BE2C (cell line): Measurements from ENCODE around the gene GGTLC1.

Experiments
- DNase-seq: peaks from one replicate; pipeline ENCODE4 v3.0.0-alpha.2; 2020
- H3K27me3 ChIP-seq: fragments of 250-450 bp; sonication (Bioruptor Pico); 2 replicates; pipeline ENCODE4 v1.5.1; 2020; ENCODE audit warnings: mild to moderate bottlenecking
- H3K36me3 ChIP-seq: fragments of 250-450 bp; sonication (Bioruptor Pico); 2 replicates; pipeline ENCODE4 v1.5.1; 2020; ENCODE audit warnings: mild to moderate bottlenecking
- H3K4me1 ChIP-seq: fragments of 250-450 bp; sonication (Bioruptor Pico); 2 replicates; pipeline ENCODE4 v1.5.1; 2020
- H3K4me3 ChIP-seq: 2 replicates; pipeline ENCODE4 v1.5.1; 2011; ENCODE audit warnings: low read depth, low read length
- H3K9me3 ChIP-seq: fragments of 250-450 bp; sonication (Bioruptor Pico); 2 replicates; pipeline ENCODE4 v1.5.1; 2020
- CTCF ChIP-seq: IDR thresholded peaks from 2 replicates; pipeline ENCODE4 v1.5.1; 2012; ENCODE audit warnings: mild to moderate bottlenecking, low read depth, low read length

GGTLC1 gene

DNA sequence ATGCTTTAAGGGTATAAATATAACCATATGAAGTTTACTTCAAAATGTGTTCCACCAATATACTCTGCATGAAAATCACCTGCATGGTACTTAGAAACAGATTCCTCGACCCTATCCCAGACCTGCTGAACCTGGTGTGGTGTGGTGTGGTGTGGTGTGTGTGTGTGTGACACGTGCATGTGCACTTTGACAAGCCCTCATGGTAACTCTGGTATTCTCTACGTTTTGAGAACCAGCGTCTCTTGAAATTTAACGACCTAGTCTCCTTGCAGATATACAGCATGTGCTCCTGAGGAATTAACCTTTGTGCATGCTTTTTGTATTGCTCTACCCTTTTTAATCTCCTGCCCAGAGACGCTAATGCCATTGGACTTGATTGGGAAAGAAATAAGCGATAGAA, 29.5 kb downstream of the GGTLC1 start:
- no peak for TF ChIP-seq CTCF
- no peaks in the 10 kb centered on the region for H3K4me1 ChIP-seq
- H3K4me3 ChIP-seq: no peak overlapping the region
- no peak for DNase-seq
- no peaks in the 10 kb centered on the region for H3K36me3 ChIP-seq
- H3K27me3 ChIP-seq: no peaks in the 10 kb centered on the region
- H3K9me3 ChIP-seq: no peaks in the 10 kb centered on the region

- no peaks in the 10 kb centered on the region for H3K36me3 ChIP-seq
- no peak for TF ChIP-seq CTCF
- H3K9me3 ChIP-seq: no peaks in the 10 kb centered on the region
- H3K27me3 ChIP-seq: no peaks in the 10 kb centered on the region
- no peak overlapping the region for H3K4me3 ChIP-seq
- DNase-seq: no peak
- H3K4me1 ChIP-seq: no peaks in the 10 kb centered on the region
Observed at GRCh38 chr20:23955896-23956295, 32.7 kb downstream of the GGTLC1 start.

- Histone ChIP-seq H3K4me1 (no peaks in the 10 kb centered on the region), H3K4me3 (no peak overlapping the region), H3K9me3 (no peaks in the 10 kb centered on the region), H3K27me3 (no peaks in the 10 kb centered on the region), H3K36me3 (no peaks in the 10 kb centered on the region)
- DNase-seq: no peak
- TF ChIP-seq CTCF: no peak
Observed at GRCh38 chr20:23954008-23954745, 34.4 kb downstream of the GGTLC1 start.

DNA sequence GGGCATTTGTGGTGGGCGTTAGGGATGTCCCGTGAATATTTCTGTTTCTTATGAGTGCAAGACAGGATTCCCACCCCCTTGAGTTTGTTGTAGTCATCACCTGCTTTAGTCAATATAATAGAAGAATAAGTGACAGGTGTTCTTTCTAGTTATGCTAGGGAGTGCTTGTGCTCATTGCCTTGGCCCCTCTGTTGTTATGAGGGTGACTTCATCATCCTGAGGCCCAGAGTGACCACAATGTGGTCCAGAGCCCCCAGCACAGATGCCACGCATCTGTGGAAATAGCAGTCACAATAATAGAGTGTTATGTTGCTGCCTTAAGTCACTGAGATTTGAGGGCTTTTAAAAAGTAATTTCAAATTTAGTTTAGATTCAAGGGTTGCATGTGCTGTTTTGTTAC, 42.4 kb downstream of the GGTLC1 start:
- no peak for DNase-seq
- Histone ChIP-seq H3K36me3 (no peaks in the 10 kb centered on the region), H3K4me1 (no peaks in the 10 kb centered on the region), H3K4me3 (no peak overlapping the region), H3K9me3 (no peaks in the 10 kb centered on the region), H3K27me3 (no peaks in the 10 kb centered on the region)
- TF ChIP-seq CTCF: no peak

- no peaks in the 10 kb centered on the region for H3K4me1 ChIP-seq
- H3K4me3 ChIP-seq: no peak overlapping the region
- DNase-seq: no peak
- TF ChIP-seq CTCF: no peak
- no peaks in the 10 kb centered on the region for H3K36me3 ChIP-seq
- no peaks in the 10 kb centered on the region; the same call in 1 of the 2 replicates for H3K9me3 ChIP-seq
- no peaks in the 10 kb centered on the region for H3K27me3 ChIP-seq
Observed at GRCh38 chr20:23943304-23943703, 45.3 kb downstream of the GGTLC1 start.

DNA sequence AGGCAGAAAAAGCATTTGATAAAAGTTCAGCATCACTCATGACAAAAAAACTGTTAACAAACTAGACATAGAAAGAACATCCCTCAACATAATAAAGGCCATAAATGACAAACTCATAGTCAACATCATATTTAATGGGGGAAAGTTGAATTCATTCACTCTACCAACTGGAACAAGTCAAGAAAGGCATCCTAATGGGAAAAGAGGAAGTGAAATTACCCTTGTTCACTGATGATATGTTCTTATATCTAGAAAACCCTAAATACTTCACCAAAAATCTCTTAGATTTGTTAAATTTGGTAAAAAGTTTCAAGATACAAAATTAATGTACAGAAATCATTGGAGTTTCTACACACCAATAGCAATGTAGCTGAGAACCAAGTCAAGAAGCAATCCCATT, 48.9 kb downstream of the GGTLC1 start:
- no peaks in the 10 kb centered on the region for H3K36me3 ChIP-seq
- no peak for TF ChIP-seq CTCF
- no peak overlapping the region for H3K4me3 ChIP-seq
- no peaks in the 10 kb centered on the region for H3K27me3 ChIP-seq
- DNase-seq: no peak
- no peaks in the 10 kb centered on the region for H3K4me1 ChIP-seq
- H3K9me3 ChIP-seq: no peaks in the 10 kb centered on the region; the same call in 1 of the 2 replicates
